Right lobe of liver (tissue), 4 donors: ENCODE results near the gene SORL1.

Experiments used
- CTCF ChIP-seq, 4 donors: fragments of 200-600 bp in 3 of 4; fragments of 450-650 bp in 1 of 4; IDR thresholded peaks; one replicate each; pipeline versions ENCODE4 v1.5.1 to v1.8.0; 2016 to 2022; ENCODE audit warnings: antibody characterized with exemption in 4 of 4, mild to moderate bottlenecking in 2 of 4
- POLR2A ChIP-seq: fragments of 450-650 bp; IDR thresholded peaks from one replicate; pipeline ENCODE4 v1.6.1; 2017; ENCODE audit warnings: antibody characterized with exemption, mild to moderate bottlenecking
- donor health status: DM: no; HTN: no; CAD: no.
- donor health status: DM: no; HTN: no; CAD: no.
- donor health status: DM: no; HTN: yes; CAD: no.

- TF ChIP-seq CTCF (IDR thresholded peaks at IDR 0.05): no peak
- TF ChIP-seq POLR2A: no peak
These were observed 109.6 kb downstream of the SORL1 start for GRCh38 chr11:121561716-121562115.
